Thyroid gland (tissue), 4 donors: Measurements from ENCODE around the gene ESR1. TPM values are rescaled to one million over a fixed set of nuclear protein-coding genes. Genes with fewer than 3 reads are reported as not detected.

Experiments
- DNase-seq, 2 donors: peaks; one replicate each; pipeline ENCODE4 v3.0.0-alpha.2; 2019
- H3K27ac ChIP-seq, 3 donors: fragments of 200-600 bp; sonication (generic); 1 replicate in 2 of 3; 2 replicates in 1 of 3; pipeline ENCODE4 v1.5.1; 2016 to 2019; ENCODE audit warnings: mild to moderate bottlenecking in 1 of 3, moderate library complexity in 1 of 3
- H3K27me3 ChIP-seq: fragments of 200-600 bp; sonication (generic); one replicate; pipeline ENCODE4 v1.5.1; 2019
- H3K36me3 ChIP-seq, 2 donors: fragments of 200-600 bp; sonication (generic); one replicate each; pipeline ENCODE4 v1.5.1; 2016 to 2019
- H3K4me1 ChIP-seq, 2 donors: fragments of 200-600 bp; sonication (generic); one replicate each; pipeline ENCODE4 v1.5.1; 2017 to 2019
- H3K4me3 ChIP-seq, 3 donors: fragments of 200-600 bp; sonication (generic); replicated peaks in 1 of 3; 1 replicate in 2 of 3; 2 replicates in 1 of 3; pipeline ENCODE4 v1.5.1; 2016; ENCODE audit warnings: mild to moderate bottlenecking in 1 of 3
- H3K9me3 ChIP-seq: fragments of 200-600 bp; sonication (generic); one replicate; pipeline ENCODE4 v1.5.1; 2017
- POLR2A ChIP-seq, 2 donors: fragments of 450-650 bp; IDR thresholded peaks; one replicate each; pipeline ENCODE4 v1.6.1; 2017; ENCODE audit warnings: antibody characterized with exemption in 2 of 2, mild to moderate bottlenecking in 2 of 2, moderate library complexity in 1 of 2
- WGBS, 2 donors: methylation state at CpG; one replicate each; pipeline ENCODE4 v1.1.5; 2017; 5-methylcytosine and 5-hydroxymethylcytosine counted together
- intact Hi-C: fragments of 100-400 bp; cut with DNase I; formaldehyde crosslinking; loops from one replicate; pipeline ENCODE4 v1.15.1; 2023
- total RNA-seq, 4 donors: library from RNA; depleted of rRNA; stranded (reverse); fragments of >200 nt; gene quantifications; one replicate each; pipeline ENCODE4 v1.2.3, GENCODE V29; 2016
- TF ChIP-seq, protein P1 (sequence below), 6 experiments: fragments of 200-600 bp in 3 of 6; fragments of 450-650 bp in 3 of 6; sonication (generic) in 3 of 6; IDR thresholded peaks; one replicate each; pipeline ENCODE4 v1.5.1; 2016 to 2019; ENCODE audit warnings: antibody characterized with exemption in 6 of 6, mild to moderate bottlenecking in 2 of 6, inconsistent platforms in 1 of 6, moderate library complexity in 1 of 6

ESR1 gene
- total RNA-seq, 4 donors from 2014 or later = 3.2 to 4.7 (median 3.6) TPM

DNA sequence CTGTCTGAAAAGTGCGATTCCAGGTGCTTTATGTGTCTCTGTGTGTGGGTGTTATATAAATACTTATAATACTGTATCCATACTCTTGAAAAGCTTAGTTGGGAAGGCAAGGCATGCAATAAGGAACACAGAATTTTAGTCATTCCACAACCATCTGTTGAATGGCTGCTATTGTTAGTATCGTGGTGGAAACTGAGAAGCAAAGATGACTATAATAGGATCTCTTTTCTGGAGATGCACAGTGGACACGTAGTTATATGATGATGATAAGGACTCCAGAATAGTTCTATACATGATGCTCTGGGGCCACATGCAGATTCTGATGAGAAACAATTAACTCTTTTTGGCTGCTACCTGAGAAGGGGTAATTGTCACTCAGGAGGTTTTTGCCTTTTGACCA, 25.2 kb downstream of the ESR1 start:
- H3K4me1 ChIP-seq = no peaks in the 10 kb centered on the region
- intact Hi-C loops = no loop called here
- no peak overlapping the region for H3K27ac ChIP-seq
- H3K27me3 ChIP-seq = no peaks in the 10 kb centered on the region
- no peak for DNase-seq
- TF ChIP-seq POLR2A (IDR thresholded peaks at IDR 0.05) = no peak
- TF ChIP-seq, protein P1, sequence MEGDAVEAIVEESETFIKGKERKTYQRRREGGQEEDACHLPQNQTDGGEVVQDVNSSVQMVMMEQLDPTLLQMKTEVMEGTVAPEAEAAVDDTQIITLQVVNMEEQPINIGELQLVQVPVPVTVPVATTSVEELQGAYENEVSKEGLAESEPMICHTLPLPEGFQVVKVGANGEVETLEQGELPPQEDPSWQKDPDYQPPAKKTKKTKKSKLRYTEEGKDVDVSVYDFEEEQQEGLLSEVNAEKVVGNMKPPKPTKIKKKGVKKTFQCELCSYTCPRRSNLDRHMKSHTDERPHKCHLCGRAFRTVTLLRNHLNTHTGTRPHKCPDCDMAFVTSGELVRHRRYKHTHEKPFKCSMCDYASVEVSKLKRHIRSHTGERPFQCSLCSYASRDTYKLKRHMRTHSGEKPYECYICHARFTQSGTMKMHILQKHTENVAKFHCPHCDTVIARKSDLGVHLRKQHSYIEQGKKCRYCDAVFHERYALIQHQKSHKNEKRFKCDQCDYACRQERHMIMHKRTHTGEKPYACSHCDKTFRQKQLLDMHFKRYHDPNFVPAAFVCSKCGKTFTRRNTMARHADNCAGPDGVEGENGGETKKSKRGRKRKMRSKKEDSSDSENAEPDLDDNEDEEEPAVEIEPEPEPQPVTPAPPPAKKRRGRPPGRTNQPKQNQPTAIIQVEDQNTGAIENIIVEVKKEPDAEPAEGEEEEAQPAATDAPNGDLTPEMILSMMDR (IDR thresholded peaks at IDR 0.05) = no peak
- no peaks in the 10 kb centered on the region for H3K36me3 ChIP-seq
- WGBS, 2 donors = 86 to 89% methylated on average over 3 of the region's 3 CpGs
- H3K4me3 ChIP-seq = no peak overlapping the region
- H3K9me3 ChIP-seq = no peaks in the 10 kb centered on the region

DNA sequence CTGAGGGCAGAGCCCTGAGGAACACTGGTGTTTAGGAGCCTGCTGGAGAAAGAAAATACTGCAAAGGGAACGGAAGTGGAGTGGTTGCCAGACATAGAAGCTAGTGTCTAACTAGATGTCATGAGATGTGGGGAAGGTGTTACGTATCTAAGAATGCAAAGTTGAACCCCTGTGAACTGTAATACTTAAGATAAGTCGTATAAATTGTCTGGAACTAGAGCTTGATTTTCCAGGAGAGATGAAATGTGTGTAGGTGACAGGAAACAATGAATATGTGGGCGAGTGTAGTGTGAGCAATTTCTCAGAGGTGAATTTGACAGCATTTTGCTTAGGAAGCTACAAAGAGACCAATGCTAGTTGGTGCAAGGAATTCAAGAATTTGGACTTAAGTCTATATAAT, 27.9 kb downstream of the ESR1 start:
- no peaks in the 10 kb centered on the region for H3K4me1 ChIP-seq
- H3K27ac ChIP-seq = no peak overlapping the region
- H3K4me3 ChIP-seq = no peak overlapping the region
- no peaks in the 10 kb centered on the region for H3K36me3 ChIP-seq
- no peak for TF ChIP-seq POLR2A (IDR thresholded peaks at IDR 0.05)
- TF ChIP-seq, protein P1 (IDR thresholded peaks at IDR 0.05) = no peak
- no peaks in the 10 kb centered on the region for H3K27me3 ChIP-seq
- intact Hi-C loops = no loop called here
- no peaks in the 10 kb centered on the region for H3K9me3 ChIP-seq
- no peak for DNase-seq
- WGBS, 2 donors = 71 to 87% methylated on average over 4 of the region's 4 CpGs

DNA sequence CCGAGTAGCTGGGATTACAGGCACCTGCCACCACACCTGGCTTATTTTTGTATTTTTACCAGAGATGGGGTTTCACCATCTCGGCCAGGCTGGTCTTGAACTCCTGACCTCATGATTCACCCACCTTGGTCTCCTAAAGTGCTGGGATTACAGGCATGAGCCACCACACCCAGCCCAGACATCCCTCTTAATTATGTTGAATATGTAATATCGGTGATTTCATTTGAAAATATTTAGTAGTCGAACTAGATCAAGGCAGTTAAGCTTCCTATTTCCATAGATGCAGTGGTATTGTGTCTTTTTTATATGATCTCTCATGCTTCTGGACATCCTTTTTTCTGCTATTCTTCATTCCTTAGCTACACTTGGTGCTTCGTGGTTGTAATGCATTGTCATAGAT, 29.7 kb downstream of the ESR1 start:
- intact Hi-C loops = no loop called here
- WGBS, 2 donors = 89 to 90% methylated on average over 5 of the region's 5 CpGs

DNA sequence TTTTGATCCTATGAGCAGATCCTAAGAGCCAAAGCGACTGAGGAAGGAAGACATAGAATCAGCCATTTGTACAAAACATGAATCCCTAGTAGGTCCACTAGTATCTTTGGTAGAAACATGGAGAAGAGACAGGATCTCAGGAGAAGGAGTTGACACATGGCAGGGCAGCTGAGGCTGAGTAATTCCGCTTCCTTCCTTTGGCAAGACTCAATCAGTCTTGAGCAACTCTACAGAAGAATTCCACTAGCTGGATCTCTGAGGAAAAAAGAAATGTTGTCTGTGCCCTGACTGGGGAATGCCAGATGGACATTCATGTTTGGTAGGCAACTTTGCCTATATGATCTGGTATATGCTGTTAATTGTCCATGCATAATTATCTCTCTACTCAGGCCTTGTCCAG, 35.3 kb downstream of the ESR1 start:
- no peaks in the 10 kb centered on the region for H3K4me1 ChIP-seq
- whole genome bisulfite sequencing, 2 donors = 87 to 98% methylated on average over 2 of the region's 2 CpGs
- DNase-seq = no peak
- TF ChIP-seq, protein P1 (IDR thresholded peaks at IDR 0.05) = no peak
- no peak for TF ChIP-seq POLR2A (IDR thresholded peaks at IDR 0.05)
- H3K9me3 ChIP-seq = no peaks in the 10 kb centered on the region
- intact Hi-C loops = no loop called here
- no peaks in the 10 kb centered on the region for H3K27me3 ChIP-seq
- H3K36me3 ChIP-seq = no peaks in the 10 kb centered on the region
- H3K4me3 ChIP-seq = no peak overlapping the region
- no peak overlapping the region for H3K27ac ChIP-seq

More for the DNA sequence above, 29.7 kb downstream of the ESR1 start:
- Histone ChIP-seq H3K27me3 (no peaks in the 10 kb centered on the region), H3K4me3 (no peak overlapping the region), H3K36me3 (no peaks in the 10 kb centered on the region), H3K27ac (no peak overlapping the region), H3K9me3 (no peaks in the 10 kb centered on the region), H3K4me1 (no peaks in the 10 kb centered on the region)
- DNase-seq = no peak
- TF ChIP-seq, protein P1 (IDR thresholded peaks at IDR 0.05) = no peak
- no peak for TF ChIP-seq POLR2A (IDR thresholded peaks at IDR 0.05)

DNA sequence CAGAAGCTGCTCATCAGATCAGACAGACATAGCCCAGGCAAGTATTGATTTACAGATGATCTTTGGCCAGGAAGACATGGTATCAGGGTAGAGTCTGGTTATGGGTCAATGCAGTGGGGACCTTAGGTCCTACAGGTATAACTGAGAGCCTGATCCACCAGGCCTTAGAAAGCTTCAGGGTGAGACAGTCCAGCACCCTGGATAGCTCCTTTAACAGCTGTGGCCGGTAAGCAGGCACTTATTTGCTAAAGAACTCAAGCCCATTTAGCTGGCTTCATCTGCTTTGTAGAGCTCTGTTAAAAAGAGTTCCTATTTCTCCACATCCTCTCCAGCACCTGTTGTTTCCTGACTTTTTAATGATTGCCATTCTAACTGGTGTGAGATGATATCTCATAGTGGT, 39.6 kb downstream of the ESR1 start:
- 0 to 8% methylated on average over 1 of the region's 1 CpG for WGBS, 2 donors
- Histone ChIP-seq H3K9me3 (no peaks in the 10 kb centered on the region), H3K27ac (no peak overlapping the region), H3K4me1 (no peaks in the 10 kb centered on the region), H3K4me3 (no peak overlapping the region), H3K36me3 (no peaks in the 10 kb centered on the region), H3K27me3 (no peaks in the 10 kb centered on the region)
- TF ChIP-seq POLR2A (IDR thresholded peaks at IDR 0.05) = no peak
- TF ChIP-seq, protein P1 (IDR thresholded peaks at IDR 0.05) = no peak
- DNase-seq = peak in 1 of 2 donors; percentile 13
- intact Hi-C loops = no loop called here
